ENCODE results near the gene MAEA.

MAEA gene

GRCh38 chr4:1337376-1337831, 47.7 kb downstream of the MAEA start:
- DNase-seq, result no peak

GRCh38 chr4:1337951-1338751, 48.5 kb downstream of the MAEA start:
- no peak for DNase-seq

DNA sequence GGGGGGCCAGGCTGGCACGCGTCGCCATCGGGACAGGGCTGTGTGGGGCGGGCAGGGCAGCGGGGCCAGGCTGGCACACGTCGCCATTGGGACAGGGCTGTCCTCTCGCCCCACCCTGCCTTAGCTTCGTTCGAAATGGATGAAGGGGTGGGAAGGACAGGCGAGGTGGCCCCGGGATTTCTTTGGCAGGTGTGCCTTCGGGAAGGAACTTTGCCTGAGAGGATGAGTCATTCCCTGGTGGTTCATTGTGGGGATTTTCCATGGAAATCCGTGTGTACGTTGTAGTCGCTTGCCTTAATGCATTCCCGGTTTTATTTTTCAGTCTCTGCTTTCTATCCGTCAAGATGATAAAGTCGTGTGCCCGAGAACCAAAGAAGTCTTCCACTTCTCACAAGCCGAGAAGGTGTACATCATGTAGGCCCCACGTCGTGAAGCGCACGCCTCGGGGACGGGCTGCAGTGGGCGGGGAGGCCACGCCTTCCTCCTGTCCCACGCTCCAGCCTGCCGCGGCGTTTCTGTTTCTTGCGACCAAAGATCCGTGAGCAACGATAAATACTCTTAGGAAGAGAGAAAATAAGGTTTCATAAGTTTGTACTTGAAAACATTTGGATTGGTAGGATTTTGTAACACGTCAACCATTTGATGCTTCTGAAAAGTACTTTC, 49.2 kb downstream of the MAEA start:
- DNase-seq, result no peak

DNA sequence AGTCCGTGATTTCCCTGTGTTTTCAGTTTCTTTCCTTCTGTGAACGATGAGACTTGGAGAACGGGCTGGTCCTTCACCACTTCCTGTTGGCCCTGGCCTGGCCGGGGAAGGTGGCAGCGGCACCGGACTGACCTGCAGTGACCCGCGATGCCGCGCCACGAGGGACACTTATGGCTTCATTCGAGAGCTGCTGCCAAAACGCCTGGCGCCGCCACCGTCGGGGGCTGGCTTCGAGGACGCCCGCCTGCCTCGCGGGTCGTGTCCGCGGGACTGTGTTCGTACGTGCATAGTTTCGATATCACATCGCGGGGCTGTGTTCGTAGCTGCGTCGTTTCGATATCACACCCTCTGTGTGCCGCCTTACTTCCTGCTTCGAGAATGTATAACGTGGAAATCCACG, 49.8 kb downstream of the MAEA start:
- no peak for DNase-seq

- DNase-seq, result no peak
Measured at GRCh38 chr4:1340181-1340747, 50.6 kb downstream of the MAEA start.

GRCh38 chr4:1340861-1341260, 51.2 kb downstream of the MAEA start:
- no peak for DNase-seq

DNA sequence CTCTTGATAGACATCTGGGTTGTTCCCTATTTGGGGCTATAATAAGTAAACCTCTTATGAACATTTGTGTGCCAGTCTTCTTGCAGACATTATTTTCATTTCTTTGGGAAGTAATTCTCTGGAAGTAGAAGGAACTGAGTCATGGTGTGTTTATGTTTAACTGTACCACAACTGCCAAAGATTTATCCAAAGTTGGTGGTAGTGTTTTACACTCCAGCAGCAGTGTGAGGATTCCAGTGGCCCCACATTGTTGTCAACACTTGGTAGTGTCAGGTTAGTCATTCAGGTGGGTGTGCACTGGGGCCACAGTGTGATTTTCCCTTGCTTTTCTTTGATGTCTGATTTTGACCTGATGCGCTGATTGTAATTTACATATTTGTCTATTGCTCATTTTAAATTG, 52.3 kb downstream of the MAEA start:
- no peak for DNase-seq

DNA sequence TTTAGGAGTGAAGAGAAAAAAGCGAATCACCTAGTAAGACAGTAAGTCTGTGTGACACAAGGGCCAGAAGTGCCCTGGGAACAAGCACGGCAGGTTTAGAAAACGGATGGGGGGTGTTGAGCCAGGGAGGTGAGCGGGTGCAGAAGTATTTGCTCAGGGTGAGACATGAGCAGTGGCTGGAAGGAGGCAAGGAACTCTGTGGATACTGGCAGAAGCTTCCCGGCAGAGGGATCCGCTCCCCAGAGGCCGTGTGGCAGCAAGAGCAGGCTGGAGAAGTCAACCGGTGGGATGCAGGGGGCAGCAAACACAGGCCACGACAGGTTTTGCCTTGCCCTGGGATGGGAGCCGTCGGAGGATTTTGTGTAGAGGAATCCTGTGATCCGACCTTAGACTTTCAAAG, 55.0 kb downstream of the MAEA start:
- no peak for DNase-seq

GRCh38 chr4:1345903-1346780, 56.5 kb downstream of the MAEA start:
- DNase-seq, result peak; percentile 25 to 64 (median 56)

- peak; percentile 99 to 100 (median 100) for DNase-seq
Measured at GRCh38 chr4:1346781-1347409, 57.2 kb downstream of the MAEA start, which contains the start of gene UVSSA. TSS of gene UVSSA (plus strand) at chr4:1347208. CDS start at chr4:1348092, 884 bp downstream.

DNA sequence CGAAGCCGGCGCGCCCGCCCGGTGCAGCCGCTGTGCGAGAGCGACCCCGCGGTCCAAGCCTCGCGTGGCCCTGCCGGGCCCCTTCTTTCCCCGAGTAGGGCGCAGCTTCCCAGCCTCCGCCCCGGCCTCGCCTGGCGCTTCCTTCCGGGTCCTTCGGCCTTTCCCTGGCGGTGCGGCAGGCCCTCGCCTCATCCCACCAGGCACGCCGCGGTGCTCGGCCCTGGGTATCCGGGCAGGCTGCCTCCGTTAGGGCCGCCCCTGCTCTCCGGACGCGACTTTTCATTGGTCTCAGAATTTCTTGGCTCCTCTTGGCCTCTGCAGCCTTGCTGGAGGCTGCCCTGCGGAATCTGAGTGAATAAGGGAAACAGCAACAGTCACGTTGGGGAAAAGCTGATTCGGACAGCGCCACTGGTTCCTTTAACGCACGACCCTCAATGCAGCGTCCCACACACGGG, 57.7 kb downstream of the MAEA start:
- DNase-seq, result peak in 1 of 6 experiments; percentile 47

DNA sequence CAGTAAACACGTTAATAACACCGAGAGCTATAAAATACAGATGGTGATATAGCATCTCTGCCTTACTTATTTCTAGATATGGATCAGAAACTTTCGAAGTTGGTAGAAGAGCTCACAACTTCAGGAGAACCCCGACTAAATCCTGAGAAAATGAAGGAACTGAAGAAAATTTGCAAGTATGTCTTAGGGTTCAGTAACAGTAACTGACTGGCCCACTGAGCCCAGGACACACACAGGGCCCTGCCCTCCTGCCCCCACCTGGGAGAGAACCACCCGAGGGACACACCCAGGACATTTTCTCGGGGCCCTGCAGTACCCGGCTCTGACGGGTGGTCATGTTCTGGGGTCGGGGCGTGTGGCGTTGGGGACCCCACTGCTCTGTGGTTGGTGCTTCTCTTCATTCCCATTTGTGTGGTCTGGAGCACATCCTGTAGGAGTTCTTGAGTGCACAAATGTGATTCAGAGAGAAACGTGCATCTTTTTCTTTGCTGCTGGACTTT, 58.4 kb downstream of the MAEA start:
- DNase-seq, result no peak

DNA sequence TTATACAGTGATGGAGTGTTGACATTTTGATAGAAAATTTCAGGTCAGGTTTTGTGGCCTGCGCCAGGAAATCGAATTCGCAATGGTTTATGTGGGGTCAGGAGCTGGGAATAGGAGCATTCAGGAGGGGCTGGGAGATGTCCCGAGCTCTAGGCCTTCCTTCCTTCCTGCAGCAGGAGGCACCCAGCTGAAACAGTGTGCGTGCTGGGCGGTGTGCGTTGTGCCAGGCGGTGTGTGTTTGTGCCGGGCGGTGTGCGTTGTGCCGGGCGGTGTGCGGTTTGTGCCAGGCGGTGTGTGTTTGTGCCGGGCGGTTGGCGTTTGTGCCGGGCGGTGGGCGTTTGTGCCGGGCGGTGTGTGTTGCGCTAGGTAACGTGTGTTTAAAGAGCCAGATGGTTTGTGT, 59.1 kb downstream of the MAEA start:
- no peak for DNase-seq

DNA sequence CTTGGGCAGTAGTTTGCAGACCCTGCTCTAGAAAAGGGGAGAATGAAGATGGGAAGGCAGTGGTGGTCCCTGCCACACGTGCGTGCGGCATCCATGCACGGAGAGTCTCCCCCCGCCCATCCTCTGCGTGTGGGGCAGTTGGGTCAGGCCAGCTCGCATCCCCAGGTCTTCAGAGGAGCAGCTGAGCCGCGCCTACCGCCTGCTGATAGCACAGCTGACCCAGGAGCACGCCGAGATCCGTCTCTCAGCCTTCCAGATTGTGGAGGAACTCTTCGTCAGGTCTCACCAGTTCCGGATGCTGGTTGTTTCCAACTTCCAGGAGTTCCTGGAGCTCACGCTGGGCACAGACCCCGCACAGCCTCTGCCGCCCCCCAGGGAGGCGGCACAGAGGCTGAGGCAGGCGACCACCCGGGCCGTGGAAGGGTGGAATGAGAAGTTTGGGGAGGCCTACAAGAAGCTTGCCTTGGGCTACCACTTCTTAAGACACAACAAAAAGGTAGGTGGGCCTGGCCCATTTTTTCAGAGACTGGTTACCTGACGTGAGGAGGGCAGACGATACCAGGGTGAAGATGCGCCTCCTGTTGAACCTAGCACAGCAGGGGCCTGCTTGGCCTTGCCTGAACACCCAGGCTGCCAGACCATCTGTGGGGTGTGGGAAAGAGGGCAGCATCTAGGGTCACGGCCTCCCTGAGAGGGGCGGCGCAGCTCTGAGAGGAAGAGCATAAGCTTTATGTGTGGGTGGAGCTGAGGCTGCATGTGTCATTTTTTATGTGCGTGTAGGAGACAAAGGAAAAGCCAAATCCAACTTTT, 59.9 kb downstream of the MAEA start:
- DNase-seq, result no peak

GRCh38 chr4:1350169-1350520, 60.5 kb downstream of the MAEA start:
- DNase-seq, result no peak

GRCh38 chr4:1351854-1352566, 62.3 kb downstream of the MAEA start:
- DNase-seq, result peak; percentile 62 to 87 (median 82)

DNA sequence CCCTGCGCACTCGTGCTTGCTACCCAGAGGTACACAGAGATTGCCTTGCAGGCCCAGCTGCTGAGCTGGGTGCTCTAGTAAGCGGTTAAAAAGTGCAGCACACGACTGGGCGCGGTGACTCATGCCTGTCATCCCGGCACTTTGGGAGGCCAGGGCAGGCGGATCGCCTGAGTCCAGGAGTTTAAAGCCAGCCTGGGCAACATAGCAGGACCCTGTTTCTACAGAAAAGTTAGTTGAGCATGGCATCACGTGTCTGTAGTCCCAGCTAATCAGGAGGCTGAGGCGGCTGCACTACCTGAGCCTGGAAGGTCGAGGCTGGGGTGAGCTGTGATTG, 62.8 kb downstream of the MAEA start:
- no peak for DNase-seq

DNA sequence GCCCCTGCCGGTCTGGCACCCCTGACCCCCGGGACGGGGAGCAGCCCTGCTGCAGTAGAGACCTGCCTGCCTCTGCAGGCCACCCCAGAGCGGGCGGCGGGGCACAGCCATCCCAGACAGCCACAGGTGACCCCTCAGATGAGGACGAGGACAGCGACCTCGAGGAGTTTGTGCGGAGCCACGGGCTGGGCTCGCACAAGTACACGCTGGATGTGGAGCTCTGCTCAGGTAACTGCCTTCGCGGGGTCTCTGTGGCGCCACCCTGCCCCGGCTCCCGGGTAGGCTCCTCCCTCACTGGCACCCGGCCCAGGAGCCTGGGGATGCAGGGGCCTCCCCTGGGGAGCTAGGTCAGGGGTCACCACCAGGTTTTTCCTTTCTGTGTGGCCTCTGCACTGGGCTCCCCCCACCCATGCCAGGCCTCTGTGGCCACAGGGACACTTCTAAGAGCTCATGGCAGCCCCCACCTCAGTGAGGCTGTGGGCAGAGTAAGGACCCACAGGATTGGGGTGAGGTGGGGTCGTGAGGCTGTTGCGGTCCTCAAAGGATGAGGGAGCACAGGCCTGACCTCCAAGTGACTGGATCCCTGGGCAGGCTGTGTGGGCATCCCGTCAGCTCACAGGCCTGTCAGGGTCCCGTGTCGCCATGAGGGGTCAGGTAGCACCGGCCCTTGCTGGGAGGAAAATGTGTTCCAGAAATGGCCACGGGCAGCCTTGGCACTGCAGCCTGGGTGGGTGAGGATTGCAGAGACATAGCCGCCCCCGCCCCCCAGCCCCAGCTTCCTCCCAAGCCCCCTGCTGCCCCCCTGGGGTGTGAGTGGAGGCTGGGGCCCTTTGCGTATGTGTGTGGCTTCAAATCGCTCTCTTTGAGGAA, 63.7 kb downstream of the MAEA start:
- no peak for DNase-seq

GRCh38 chr4:1354136-1354982, 64.7 kb downstream of the MAEA start:
- no peak for DNase-seq

All from stimulated activated naive CD4-positive, alpha-beta T cell (primary cell).